ENCODE measurements around the gene HOXB2. TPM values are rescaled to one million over a fixed set of nuclear protein-coding genes. Genes with fewer than 3 reads are reported as not detected.

HOXB2 gene
- total and polyA plus RNA-seq, 2 experiments from 2014 or later: not detected

GRCh38 chr17:48528936-48529682, 15.8 kb downstream of the HOXB2 start (continued):
- TF ChIP-seq ZNF462 (CRISPR knock-in tag; IDR thresholded peaks at IDR 0.05): no peak

- H3K36me3 ChIP-seq (ENCODE audit: insufficient read depth): no peaks in the 10 kb centered on the region
- Mint-ChIP-seq H3K27me3 (ENCODE audit: insufficient read depth, low read depth, poor library complexity) (peaks cover 100% of the 10 kb centered on the region), H3K9me3 (no peaks in the 10 kb centered on the region; the same call in 2 of the 3 replicates), H3K4me3 (peak overlapping the region; percentile 40; the same call in 2 of the 3 replicates), H3K36me3 (ENCODE audit: low read depth) (no peaks in the 10 kb centered on the region), H3K27ac (no peak overlapping the region), H3K4me1 (peaks cover 62% of the 10 kb centered on the region)
- H3K79me2 ChIP-seq (replicated peaks; ENCODE audit: insufficient read depth): no peaks in the 10 kb centered on the region
- H3K4me1 ChIP-seq (ENCODE audit: insufficient read depth): peaks cover 65% of the 10 kb centered on the region
- TF ChIP-seq ZNF331 (CRISPR knock-in tag; IDR thresholded peaks at IDR 0.05; ENCODE audit: low read depth) (no peak), ZNF114 (CRISPR knock-in tag; IDR thresholded peaks at IDR 0.05) (no peak), EZH2 (IDR thresholded peaks at IDR 0.05; ENCODE audit: low read depth, unreplicated experiment) (peak; percentile 49)
- peak overlapping the region; percentile 66 for H3K4me2 ChIP-seq
- H3K27ac ChIP-seq (ENCODE audit: low read depth): no peak overlapping the region
- ATAC-seq (0 out of 3 replicates have a peak, but pooled peaks have one; percentile 2), DNase-seq (ENCODE audit: low spot score) (peak; percentile 81)
- H4K20me1 ChIP-seq (replicated peaks; ENCODE audit: insufficient read depth): peaks cover 9% of the 10 kb centered on the region; the same call in 1 of the 2 replicates
- peaks cover 35% of the 10 kb centered on the region for H3F3A ChIP-seq (replicated peaks; ENCODE audit: low read depth)
- H3K4me3 ChIP-seq: no peak overlapping the region; the same call in 1 of the 2 replicates
- H2AFZ ChIP-seq: no peak overlapping the region
- H3K27me3 ChIP-seq (ENCODE audit: insufficient read depth): peaks cover 100% of the 10 kb centered on the region
- no peaks in the 10 kb centered on the region for H3K9me2 ChIP-seq (ENCODE audit: insufficient read depth)
These were observed 16.6 kb downstream of the HOXB2 start for GRCh38 chr17:48528153-48528935.

Data from GM23338 (cell line).